ENCODE data around the gene NR2C2. TPM values are rescaled to one million over a fixed set of nuclear protein-coding genes. Genes with fewer than 3 reads are reported as not detected.

Gene NR2C2
- total and polyA plus RNA-seq, 2 of the 13 experiments (the other 11 are each of a cell fraction or from before 2014, with no cell fraction given), result 7.8 to 11.8 TPM

- TF ChIP-seq REST (IDR thresholded peaks at IDR 0.05; ENCODE audit: borderline replicate concordance in 1 of 2, low read depth in 1 of 2, low read length in 2 of 2) (peak in 1 of 2 experiments; percentile 39; a peak in 1 of 4 replicates), AGO1 (IDR thresholded peaks at IDR 0.05; ENCODE audit: low read depth, low read length, poor library complexity, severe bottlenecking) (no peak), HMGA1 (CRISPR knock-in tag; conservative IDR thresholded peaks at IDR 0.05) (no peak), ZNF414 (CRISPR knock-in tag; IDR thresholded peaks at IDR 0.05) (no peak), IKZF1 (IDR thresholded peaks at IDR 0.05) (no peak), ZNF30 (CRISPR knock-in tag; IDR thresholded peaks at IDR 0.05) (no peak), ZNF761 (CRISPR knock-in tag; conservative IDR thresholded peaks at IDR 0.05) (0 out of 2 replicates have a peak, but pooled peaks have one; percentile 90), GATAD1 (CRISPR knock-in tag; IDR thresholded peaks at IDR 0.05) (peak; percentile 89), BRD4 (CRISPR knock-in tag; IDR thresholded peaks at IDR 0.05) (no peak), ZNF143 (CRISPR knock-in tag; IDR thresholded peaks at IDR 0.05) (peak; percentile 100), GLI4 (CRISPR knock-in tag; IDR thresholded peaks at IDR 0.05; ENCODE audit: borderline replicate concordance) (no peak), WIZ (CRISPR knock-in tag; IDR thresholded peaks at IDR 0.05) (peak; percentile 67), NRL (CRISPR knock-in tag; IDR thresholded peaks at IDR 0.05; ENCODE audit: borderline replicate concordance) (peak; percentile 78; the same call in 1 of the 2 replicates), ZSCAN12 (CRISPR knock-in tag; IDR thresholded peaks at IDR 0.05) (no peak), ATF2 (CRISPR knock-in tag; IDR thresholded peaks at IDR 0.05) (peak; percentile 60; the same call in 1 of the 2 replicates), KDM5A (IDR thresholded peaks at IDR 0.05; ENCODE audit: borderline replicate concordance, low read length) (no peak), TAF15 (IDR thresholded peaks at IDR 0.05; ENCODE audit: low read depth, low read length, poor library complexity, severe bottlenecking) (peak; percentile 73), ZNF577 (CRISPR knock-in tag; IDR thresholded peaks at IDR 0.05; ENCODE audit: borderline replicate concordance, low read depth) (no peak), ZMAT3 (CRISPR knock-in tag; conservative IDR thresholded peaks at IDR 0.05) (peak; percentile 93), ZSCAN21 (CRISPR knock-in tag; IDR thresholded peaks at IDR 0.05; ENCODE audit: borderline replicate concordance) (peak; percentile 87; the same call in 1 of the 2 replicates), ZNF280B (CRISPR knock-in tag; IDR thresholded peaks at IDR 0.05; ENCODE audit: borderline replicate concordance) (no peak), ZNF580 (CRISPR knock-in tag; IDR thresholded peaks at IDR 0.05; ENCODE audit: borderline replicate concordance, low read depth) (peak; percentile 85; the same call in 1 of the 2 replicates)
These were observed 117.6 kb downstream of the NR2C2 start, which contains the start of gene MRPS25 (continued) for GRCh38 chr3:15064835-15065549.
